GM19324 (cell line): ENCODE data around the gene DEUP1.

Source experiments
- ATAC-seq: cut with Tn5 transposase; IDR thresholded peaks from one replicate; pipeline ENCODE4 v1.9.1; 2021; ENCODE audit warnings: mild to moderate bottlenecking, moderate library complexity; ENCODE audit not compliant: unreplicated experiment, low FRiP score

Gene DEUP1

DNA sequence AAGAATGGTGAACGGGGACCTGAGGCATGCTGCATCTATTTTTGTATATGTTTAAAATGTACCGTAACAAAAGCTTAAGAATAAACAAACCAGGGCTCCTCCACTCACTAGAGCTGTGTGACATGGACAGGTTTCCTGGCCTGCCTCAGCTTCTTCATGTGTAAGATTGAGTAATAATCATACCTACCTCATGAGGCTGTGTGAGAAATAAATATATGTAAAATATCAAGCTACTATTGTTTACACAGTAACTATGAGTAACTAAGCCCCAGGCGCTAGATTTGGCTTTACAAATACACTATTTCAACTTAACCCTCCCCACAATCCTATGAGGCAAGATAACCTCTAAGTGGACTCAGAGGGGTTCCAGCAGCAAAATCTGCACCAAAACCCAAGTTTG, 146.3 kb downstream of the DEUP1 start:
- no peak for ATAC-seq

DNA sequence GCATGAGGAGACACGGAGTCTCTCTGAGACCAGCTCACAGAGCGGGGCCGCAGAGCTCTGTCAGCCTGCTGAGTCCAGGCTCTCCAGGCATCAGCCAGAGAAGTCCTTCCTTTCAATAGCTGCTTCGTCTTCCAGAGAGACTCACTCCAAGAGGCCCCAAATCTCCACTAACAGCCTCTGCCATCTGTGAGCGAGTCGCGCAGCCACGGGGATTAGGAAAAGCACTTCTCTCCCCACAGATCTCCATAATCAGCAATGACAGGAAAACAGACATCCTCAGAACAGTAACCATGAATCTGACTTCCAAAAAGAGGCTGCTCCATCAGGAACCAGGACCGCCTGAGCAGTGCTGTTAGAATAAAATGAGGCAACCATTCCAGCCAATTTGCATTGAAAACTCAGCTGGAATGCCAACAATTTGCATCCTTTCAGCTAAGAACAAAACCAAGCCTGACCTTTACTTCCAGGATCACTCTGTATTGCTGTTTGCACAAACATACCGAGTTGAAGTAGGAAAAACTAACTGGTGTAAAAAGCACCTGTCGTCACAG, 147.2 kb downstream of the DEUP1 start:
- ATAC-seq: no peak

GRCh38 chr11:93478841-93479240, 148.3 kb downstream of the DEUP1 start:
- no peak for ATAC-seq

GRCh38 chr11:93480256-93480655, 149.7 kb downstream of the DEUP1 start:
- no peak for ATAC-seq

DNA sequence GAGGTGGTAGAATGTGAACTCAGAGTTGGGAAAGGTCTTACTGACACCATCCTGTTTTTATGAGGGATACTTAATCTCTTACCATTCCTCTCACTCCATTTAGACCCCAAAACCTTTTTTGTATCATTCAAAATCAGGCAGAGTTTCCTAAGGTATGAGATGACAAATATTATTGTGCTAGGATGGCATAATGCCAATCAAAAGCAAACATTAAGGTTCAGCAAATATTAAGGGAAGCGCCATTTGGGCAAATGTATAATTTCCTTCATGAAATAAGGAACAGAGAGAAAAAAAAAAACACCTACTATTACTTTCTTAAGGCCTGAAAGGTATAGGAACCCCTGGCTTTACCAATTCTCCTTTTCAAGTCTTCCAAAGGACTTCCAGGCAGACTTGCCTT, 150.2 kb downstream of the DEUP1 start:
- ATAC-seq: no peak

GRCh38 chr11:93481279-93481678, 150.7 kb downstream of the DEUP1 start:
- ATAC-seq: no peak

DNA sequence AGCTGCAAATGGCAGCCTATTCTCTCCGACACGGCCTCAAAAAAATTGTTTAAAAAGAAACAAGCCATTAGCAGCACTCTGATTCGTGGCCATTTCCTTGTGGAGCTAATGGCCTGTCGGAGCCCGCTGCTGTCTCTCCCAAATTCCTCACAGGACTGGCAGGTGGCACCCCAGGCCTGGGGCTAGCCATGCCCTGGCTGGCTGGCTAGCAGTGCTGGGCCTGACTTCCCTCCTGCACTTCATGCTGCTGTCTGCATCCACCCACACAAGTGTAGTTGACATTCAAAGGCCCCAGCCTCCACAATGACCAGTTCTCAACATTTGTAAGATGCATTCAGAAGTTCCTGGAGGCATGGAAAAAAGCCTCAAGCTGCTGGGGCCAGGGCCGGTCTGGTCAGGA, 151.2 kb downstream of the DEUP1 start:
- ATAC-seq: no peak

- no peak for ATAC-seq
Observed at GRCh38 chr11:93482556-93482955, 152.0 kb downstream of the DEUP1 start.

- no peak for ATAC-seq
Observed at GRCh38 chr11:93484716-93485115, 154.2 kb downstream of the DEUP1 start.

GRCh38 chr11:93485983-93486382, 155.4 kb downstream of the DEUP1 start:
- no peak for ATAC-seq

DNA sequence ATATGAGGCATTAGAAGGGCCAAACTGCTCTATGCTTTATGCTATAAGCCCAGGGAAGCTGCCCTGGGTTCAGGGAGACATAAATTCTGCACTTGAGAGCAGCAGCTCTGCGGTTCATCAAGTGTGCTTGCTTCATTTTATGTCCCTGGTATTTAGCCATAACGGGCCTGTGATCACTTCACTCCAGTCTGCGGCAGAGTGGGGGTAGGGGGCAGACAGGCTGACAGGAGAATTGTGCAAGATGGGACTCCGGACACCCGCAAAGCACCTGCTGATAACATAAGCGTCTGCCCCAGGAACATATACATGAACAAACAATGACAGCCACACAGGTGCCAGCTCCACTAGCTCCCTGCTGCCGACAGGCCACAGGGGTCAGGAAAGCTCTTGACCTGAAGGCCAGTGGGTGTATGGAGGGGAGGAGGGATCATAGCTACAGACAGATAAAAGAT, 156.5 kb downstream of the DEUP1 start:
- no peak for ATAC-seq
